ENCODE data around the gene ANKS1B. TPM values are rescaled to one million over a fixed set of nuclear protein-coding genes. Genes with fewer than 3 reads are reported as not detected.

ANKS1B gene
- total RNA-seq, 1 experiment from 2014 or later: 9.7 TPM

DNA sequence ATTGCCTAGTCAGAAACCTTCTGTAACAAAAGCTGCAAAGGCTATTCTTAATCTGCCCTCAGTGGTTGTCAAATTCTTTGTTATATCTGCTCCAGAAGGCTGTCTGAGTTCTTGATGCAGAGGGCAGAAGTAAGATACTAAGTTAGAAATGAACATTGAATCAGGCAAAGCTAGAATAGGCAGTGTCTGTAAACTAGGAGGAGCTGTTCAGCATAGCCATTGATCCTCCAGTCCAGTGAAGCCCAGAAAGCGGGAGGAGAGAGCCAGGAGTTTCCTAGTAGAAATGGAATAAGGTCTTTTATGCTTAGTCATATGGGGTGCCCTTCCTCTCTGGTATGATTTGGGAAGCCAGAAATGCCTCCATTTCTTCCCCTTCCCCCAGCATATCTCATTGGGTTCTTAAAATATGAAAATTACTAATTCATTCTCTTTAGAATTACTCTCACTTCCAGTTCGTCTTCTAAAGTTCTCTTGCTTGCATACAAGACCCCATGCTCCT, 1263.5 kb downstream of the ANKS1B start:
- intact Hi-C loops (cut with micrococcal nuclease; ENCODE audit: unreplicated experiment): no loop called here
- no peak for DNase-seq (ENCODE audit: low read depth, low spot score)

DNA sequence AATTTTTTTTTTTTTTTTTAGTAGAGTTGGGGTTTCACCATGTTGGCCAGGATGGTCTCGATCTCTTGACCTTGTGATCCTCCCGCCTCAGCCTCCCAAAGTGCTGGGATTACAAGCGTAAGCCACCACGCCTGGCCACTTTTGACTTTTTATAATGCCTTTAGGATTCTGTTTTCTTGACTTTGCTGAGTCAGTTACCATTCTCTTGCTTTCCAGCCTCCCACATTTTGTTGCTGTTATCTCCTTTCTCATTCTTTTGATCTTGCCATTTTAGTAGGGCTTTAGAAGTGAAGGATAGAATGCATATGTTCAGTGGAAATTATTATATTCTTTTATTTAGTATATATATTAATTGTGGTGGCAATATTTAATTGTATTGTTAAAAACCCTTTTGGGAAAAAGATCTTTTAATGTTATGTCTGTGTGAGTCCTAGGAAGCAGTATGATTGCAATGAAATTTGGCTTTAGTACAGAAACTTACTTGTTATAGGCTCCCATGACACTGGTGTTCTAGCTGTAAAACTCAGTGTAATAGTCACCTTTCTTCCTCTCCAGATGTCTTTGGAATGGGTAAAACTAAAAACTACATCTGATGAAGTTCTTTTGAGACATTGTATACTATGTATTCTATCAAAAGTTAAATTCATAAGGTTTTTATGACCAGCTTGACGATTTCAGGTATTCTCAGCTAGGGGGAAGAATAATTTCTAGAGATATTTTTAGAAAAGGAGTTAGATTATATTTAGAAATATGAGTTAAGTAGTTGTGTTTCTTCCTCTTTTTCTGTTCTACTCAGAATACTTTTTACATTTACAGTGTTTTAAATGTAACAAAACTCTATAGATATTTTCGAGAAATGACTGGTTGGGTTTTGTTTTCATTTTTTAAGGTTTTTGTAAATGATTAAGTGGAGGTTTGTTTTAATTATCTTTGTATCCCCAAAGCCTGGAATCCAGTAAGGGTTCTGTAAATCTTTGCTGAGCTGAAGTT, 1264.9 kb downstream of the ANKS1B start:
- Histone ChIP-seq H3K4me1 (ENCODE audit: control insufficient read depth, insufficient read depth, low read length) (no peaks in the 10 kb centered on the region), H3K4me3 (ENCODE audit: low read depth in 2 of 2, low read length in 2 of 2) (no peak overlapping the region), H3K9me3 (ENCODE audit: control insufficient read depth, insufficient read depth, low read depth, low read length) (no peaks in the 10 kb centered on the region), H3K27me3 (ENCODE audit: control insufficient read depth, insufficient read depth, low read length) (no peaks in the 10 kb centered on the region), H3K36me3 (ENCODE audit: control insufficient read depth, insufficient read depth, low read length) (peaks cover 3% of the 10 kb centered on the region; the same call in 1 of the 2 replicates), H3K27ac (ENCODE audit: low read length) (no peak overlapping the region)
- BruUV-seq (replicated peaks): no TSS peak
- CTCF ChIA-PET: interaction anchor here (0.7 kb wide), 1 partner anchor 358 kb away, joined by 3 read pairs; no protein-coding TSS in a partner anchor
- POLR2A ChIA-PET: no interaction called here
- in situ Hi-C loops (cut with HindIII; ENCODE audit: low pct_unique_long_range_greater_than_20kb, low sequenced_read_pairs): no loop called here
- TF ChIP-seq, protein P1, sequence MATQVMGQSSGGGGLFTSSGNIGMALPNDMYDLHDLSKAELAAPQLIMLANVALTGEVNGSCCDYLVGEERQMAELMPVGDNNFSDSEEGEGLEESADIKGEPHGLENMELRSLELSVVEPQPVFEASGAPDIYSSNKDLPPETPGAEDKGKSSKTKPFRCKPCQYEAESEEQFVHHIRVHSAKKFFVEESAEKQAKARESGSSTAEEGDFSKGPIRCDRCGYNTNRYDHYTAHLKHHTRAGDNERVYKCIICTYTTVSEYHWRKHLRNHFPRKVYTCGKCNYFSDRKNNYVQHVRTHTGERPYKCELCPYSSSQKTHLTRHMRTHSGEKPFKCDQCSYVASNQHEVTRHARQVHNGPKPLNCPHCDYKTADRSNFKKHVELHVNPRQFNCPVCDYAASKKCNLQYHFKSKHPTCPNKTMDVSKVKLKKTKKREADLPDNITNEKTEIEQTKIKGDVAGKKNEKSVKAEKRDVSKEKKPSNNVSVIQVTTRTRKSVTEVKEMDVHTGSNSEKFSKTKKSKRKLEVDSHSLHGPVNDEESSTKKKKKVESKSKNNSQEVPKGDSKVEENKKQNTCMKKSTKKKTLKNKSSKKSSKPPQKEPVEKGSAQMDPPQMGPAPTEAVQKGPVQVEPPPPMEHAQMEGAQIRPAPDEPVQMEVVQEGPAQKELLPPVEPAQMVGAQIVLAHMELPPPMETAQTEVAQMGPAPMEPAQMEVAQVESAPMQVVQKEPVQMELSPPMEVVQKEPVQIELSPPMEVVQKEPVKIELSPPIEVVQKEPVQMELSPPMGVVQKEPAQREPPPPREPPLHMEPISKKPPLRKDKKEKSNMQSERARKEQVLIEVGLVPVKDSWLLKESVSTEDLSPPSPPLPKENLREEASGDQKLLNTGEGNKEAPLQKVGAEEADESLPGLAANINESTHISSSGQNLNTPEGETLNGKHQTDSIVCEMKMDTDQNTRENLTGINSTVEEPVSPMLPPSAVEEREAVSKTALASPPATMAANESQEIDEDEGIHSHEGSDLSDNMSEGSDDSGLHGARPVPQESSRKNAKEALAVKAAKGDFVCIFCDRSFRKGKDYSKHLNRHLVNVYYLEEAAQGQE (IDR thresholded peaks at IDR 0.05; ENCODE audit: insufficient read depth in 1 of 2, low read depth in 2 of 2, low read length in 1 of 2): no peak
- no peak for TF ChIP-seq SIN3A (IDR thresholded peaks at IDR 0.05; ENCODE audit: borderline replicate concordance, insufficient read depth, low read depth, low read length)
- no peak for TF ChIP-seq TCF7L2 (IDR thresholded peaks at IDR 0.05; ENCODE audit: low read depth, low read length)
- TF ChIP-seq, protein P2, sequence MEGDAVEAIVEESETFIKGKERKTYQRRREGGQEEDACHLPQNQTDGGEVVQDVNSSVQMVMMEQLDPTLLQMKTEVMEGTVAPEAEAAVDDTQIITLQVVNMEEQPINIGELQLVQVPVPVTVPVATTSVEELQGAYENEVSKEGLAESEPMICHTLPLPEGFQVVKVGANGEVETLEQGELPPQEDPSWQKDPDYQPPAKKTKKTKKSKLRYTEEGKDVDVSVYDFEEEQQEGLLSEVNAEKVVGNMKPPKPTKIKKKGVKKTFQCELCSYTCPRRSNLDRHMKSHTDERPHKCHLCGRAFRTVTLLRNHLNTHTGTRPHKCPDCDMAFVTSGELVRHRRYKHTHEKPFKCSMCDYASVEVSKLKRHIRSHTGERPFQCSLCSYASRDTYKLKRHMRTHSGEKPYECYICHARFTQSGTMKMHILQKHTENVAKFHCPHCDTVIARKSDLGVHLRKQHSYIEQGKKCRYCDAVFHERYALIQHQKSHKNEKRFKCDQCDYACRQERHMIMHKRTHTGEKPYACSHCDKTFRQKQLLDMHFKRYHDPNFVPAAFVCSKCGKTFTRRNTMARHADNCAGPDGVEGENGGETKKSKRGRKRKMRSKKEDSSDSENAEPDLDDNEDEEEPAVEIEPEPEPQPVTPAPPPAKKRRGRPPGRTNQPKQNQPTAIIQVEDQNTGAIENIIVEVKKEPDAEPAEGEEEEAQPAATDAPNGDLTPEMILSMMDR (IDR thresholded peaks at IDR 0.05): no peak
- no peak for TF ChIP-seq POLR2AphosphoS5 (IDR thresholded peaks at IDR 0.05; ENCODE audit: low read depth, low read length)
- ATAC-seq (no peak), DNase-seq (ENCODE audit: low read depth, low spot score) (no peak)
- intact Hi-C loops (cut with micrococcal nuclease; ENCODE audit: unreplicated experiment): no loop called here

More for the DNA sequence above, 1263.5 kb downstream of the ANKS1B start:
- Histone ChIP-seq H3K27me3 (ENCODE audit: control insufficient read depth, insufficient read depth, low read length) (no peaks in the 10 kb centered on the region), H3K9me3 (ENCODE audit: control insufficient read depth, insufficient read depth, low read depth, low read length) (no peaks in the 10 kb centered on the region), H3K4me3 (ENCODE audit: low read depth in 2 of 2, low read length in 2 of 2) (no peak overlapping the region), H3K27ac (ENCODE audit: low read length) (no peak overlapping the region), H3K4me1 (ENCODE audit: control insufficient read depth, insufficient read depth, low read length) (no peaks in the 10 kb centered on the region), H3K36me3 (ENCODE audit: control insufficient read depth, insufficient read depth, low read length) (peaks cover 3% of the 10 kb centered on the region; the same call in 1 of the 2 replicates)
- no peak for ATAC-seq
- no TSS peak for BruUV-seq (replicated peaks)
- no peak for TF ChIP-seq SIN3A (IDR thresholded peaks at IDR 0.05; ENCODE audit: borderline replicate concordance, insufficient read depth, low read depth, low read length)
- no peak for TF ChIP-seq POLR2AphosphoS5 (IDR thresholded peaks at IDR 0.05; ENCODE audit: low read depth, low read length)
- TF ChIP-seq, protein P2 (IDR thresholded peaks at IDR 0.05): no peak
- TF ChIP-seq, protein P1 (IDR thresholded peaks at IDR 0.05; ENCODE audit: insufficient read depth in 1 of 2, low read depth in 2 of 2, low read length in 1 of 2): no peak
- TF ChIP-seq TCF7L2 (IDR thresholded peaks at IDR 0.05; ENCODE audit: low read depth, low read length): no peak
- CTCF ChIA-PET: no interaction called here
- POLR2A ChIA-PET: interaction anchor here (0.6 kb wide), 1 partner anchor 11 kb away, joined by 4 read pairs; no protein-coding TSS in a partner anchor
- in situ Hi-C loops (cut with HindIII; ENCODE audit: low pct_unique_long_range_greater_than_20kb, low sequenced_read_pairs): no loop called here
